B cell (primary cell): ENCODE data around the gene SEMA3A.

Source experiments
- CTCF ChIP-seq: fragments of 200-600 bp; IDR thresholded peaks from one replicate; pipeline ENCODE4 v1.8.0; 2022; ENCODE audit warnings: antibody characterized with exemption, mild to moderate bottlenecking
- EZH2 ChIP-seq: IDR thresholded peaks from 2 replicates; pipeline ENCODE4 v1.6.1; 2012; ENCODE audit warnings: borderline replicate concordance, low read depth, mild to moderate bottlenecking, moderate library complexity, low read length; ENCODE audit not compliant: insufficient read depth, poor library complexity, severe bottlenecking

DNA sequence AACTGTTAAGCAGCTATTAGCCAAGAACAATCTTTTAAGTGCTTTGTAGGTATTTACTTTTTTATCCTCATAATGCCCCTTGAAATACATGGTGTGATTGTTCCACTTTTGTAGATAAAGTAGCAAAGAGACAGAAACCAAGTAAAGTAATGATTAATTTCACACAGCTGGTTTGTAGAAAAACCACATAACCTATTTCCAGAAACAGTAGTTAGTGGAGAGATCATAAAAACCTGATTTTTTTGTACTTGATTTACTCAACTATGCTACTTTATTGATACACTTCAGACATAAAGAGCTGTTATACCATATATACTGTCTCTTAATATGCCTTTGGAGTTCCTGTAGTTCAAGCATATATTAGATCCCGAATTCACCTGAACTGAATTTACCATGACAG, 118.4 kb downstream of the SEMA3A start:
- no peak for TF ChIP-seq CTCF
- TF ChIP-seq EZH2: no peak
